Measurements from ENCODE around the gene PPID.
"Not testable (repeated sequence)": the region's sequence is repeated elsewhere in the genome, so short reads cannot be mapped to it uniquely, and the experiment has no call there.

PPID gene

GRCh38 chr4:158722917-158723793, at the start of gene PPID:
Gene PPID (minus strand): TSS chr4:158723396. CDS start chr4:158723288, 108 bp downstream.
- peak; percentile 55 for DNase-seq (ENCODE audit: low read depth)

DNA sequence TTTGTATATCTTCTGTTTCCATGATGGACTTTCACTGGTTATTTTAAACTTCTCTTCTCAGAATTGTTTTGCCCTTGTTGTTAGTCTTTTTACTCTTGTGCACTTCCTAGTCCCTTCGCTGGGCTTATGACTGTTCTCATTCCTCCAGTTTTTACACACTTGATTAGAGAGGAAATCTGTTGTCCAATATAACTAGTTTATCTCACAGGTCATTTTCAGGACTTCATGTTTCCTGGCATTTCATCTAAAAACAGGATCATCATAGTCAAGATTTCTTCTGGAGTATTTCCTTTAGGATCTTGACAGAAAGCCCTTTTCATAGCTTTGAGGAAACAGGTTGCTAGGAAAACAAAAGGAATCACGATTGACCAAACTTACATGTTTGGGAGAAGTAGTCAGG, 48.6 kb upstream of the PPID start:
- DNase-seq (ENCODE audit: low read depth), result no peak

- DNase-seq (ENCODE audit: low read depth), result no peak
Measured at GRCh38 chr4:158770671-158771070, 47.5 kb upstream of the PPID start.

DNA sequence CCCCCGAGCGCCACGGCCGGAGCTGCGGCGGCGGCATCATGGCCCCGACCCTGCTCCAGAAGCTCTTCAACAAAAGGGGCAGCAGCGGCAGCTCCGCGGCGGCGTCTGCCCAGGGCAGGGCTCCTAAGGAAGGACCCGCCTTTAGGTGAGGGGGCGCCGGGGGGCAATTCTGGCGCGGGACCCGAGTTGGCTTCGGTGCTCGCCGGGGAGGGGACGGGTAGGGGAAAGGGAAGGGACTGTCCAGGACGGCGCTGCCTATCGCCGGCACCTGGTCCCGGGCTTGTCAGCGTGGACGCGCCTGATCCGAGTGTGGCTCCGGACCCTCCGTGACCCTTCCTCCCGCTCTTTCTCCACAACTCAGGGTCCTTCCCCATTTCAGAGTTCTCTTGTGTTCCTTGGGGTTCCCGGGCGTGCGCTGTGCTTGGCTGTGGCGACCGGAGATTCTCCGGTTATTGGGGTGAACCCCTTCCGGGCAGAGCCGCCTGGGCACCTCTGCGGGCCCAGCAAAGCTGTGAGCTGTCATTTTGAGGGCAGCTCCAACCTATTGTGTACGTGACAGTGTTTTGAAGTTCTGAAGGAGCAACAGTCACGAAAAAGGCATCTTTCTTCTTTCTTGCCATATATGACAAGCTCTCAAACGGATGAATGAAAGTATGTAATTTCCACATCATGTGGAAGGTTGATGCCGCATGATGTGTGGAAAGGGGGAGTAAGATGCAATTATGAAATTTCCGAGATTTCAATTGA, 46.2 kb upstream of the PPID start:
- no peak for DNase-seq (ENCODE audit: low read depth)

- DNase-seq (ENCODE audit: low read depth), result peak; percentile 12
Measured at GRCh38 chr4:158768555-158769174, 45.5 kb upstream of the PPID start, which contains the start of gene FNIP2. Gene FNIP2 (plus strand): TSS chr4:158769026. CDS start chr4:158769213, 187 bp downstream.

DNA sequence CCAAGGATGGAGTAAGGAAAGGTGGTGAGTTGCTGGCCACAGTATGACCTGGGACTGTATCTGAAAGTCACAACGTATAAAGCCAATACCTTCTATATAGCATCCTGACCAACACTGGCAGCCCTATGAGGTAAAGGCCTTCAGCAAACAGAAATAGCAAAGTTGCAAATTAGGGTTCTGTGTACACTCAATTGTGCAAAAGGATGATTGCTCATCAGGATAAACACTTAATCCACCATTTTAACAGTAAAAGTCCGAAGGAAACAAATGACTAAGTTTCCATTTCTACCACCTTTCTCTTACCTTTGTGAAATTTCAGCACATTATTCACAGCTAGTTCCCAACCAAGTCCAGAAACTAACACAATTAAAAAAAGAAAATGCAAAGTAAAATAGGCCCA, 44.3 kb upstream of the PPID start:
- no peak for DNase-seq (ENCODE audit: low read depth)

DNA sequence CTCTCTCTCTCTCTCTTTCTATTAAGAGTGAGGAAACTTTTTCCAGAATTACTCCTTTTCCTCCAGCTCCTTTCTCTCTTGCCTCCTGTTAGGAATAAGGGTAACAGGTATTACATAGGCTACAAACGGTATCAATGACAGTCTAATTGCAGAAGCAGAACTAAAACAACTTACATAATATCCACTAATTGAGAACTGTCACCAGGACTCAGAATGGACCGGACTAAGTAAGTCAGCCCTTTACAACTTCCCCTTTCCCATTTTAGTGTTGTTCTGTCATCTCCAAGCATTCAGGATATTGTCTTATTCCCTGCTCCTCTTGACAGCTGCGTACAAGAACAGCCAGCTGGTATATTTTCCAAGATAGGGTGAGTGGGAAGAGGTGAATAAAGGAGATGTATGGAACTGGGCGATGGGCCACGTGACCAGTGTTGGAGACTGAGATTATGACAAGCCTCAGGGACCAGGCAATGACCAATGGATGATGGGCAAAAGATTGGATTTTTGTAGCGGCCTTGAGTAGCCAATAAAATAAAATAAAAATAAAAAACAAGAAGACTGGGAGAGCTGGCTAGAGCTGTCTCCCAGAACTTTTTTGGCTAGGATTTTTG, 43.3 kb upstream of the PPID start:
- DNase-seq (ENCODE audit: low read depth), result no peak

DNA sequence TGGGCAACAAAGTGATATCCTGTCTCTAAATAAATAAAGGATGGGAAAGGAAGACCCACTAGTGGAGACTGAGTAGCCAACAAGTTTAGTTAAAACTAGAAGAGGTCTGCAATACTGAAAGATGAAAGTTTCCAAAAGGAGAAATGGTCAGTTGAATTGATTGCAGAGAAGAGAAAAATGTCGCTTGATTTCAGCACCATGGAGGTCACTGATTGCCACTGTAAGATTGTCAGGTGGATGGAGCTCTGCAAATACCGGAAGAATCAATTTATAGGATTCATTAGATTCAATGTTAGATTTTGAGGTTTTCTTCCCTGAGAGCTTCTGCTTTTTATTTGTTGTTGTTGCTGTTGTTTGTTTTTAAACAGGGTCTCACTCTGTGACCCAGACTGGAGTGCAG, 40.3 kb upstream of the PPID start:
- DNase-seq (ENCODE audit: low read depth), result no peak

DNA sequence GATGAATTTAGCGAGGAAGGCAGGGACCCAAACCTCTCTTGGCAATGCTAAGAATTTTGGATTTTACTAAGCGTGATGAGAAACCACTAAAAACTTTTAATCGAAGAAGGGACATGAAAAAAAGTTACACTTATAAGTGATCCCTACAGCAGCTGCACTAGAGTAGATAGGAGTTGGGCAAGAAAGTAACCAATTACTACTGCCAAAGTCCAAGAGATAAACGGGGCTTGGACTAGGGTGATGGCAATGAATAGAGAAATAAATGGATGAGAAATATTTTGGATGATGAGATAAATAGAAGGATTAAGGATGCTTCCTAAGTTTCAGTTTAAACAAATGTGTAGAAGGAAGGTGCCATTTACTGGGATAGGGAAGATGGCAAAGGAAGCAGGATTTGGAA, 39.4 kb upstream of the PPID start:
- no peak for DNase-seq (ENCODE audit: low read depth)

DNA sequence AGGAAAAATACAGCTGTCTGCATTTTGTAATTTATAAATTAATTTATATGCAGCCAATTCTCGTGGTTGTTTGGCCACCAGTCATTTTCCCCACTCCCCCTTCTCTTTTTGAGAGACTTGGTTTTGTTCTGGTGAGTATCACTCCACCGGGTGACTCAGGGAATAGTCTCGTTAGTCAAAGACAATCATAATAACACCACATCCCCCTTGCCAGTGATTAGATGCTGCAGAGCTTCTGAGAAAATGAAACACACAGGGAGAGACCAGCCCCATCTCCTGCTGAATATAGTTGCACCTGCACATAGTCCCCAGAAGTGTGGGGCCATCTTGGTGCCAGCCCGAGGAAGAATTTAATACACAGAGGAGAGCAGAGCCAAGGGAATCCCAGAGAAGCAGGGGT, 37.7 kb upstream of the PPID start:
- DNase-seq (ENCODE audit: low read depth), result no peak

DNA sequence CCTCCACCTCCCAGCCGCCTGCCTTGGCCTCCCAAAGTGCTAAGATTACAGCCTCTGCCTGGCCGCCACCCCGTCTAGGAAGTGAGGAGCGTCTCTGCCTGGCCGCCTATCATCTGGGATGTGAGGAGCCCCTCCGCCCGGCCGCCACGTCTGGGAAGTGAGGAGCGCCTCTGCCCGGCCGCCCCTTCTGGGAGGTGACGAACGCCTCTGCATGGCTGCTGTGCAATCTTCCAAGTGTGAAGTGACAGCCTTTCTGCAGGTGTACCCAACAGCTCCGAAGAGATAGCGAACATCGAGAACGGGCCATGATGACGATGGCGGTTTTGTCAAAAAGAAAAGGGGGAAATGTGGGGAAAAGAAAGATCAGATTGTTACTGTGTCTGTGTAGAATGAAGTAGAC, 36.3 kb upstream of the PPID start:
- not testable (repeated sequence) for DNase-seq (ENCODE audit: low read depth)

DNA sequence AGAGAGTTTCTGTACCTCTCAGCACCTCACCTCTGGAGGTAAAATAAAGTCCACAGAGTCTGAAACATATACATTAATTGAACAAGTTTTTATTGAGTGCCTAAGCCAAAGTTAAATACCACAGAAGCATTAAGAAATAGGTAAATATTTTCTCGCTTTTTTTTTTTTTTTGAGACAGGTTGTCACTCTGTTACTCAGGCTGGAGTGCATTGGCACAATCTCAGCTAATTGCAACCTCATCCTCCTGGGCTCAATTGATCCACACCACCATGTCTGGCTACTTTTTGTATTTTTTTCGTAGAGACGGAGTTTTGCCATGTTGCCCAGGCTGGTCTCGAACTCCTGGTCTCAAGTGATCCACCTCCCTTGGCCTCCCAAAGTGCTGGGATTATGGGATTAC, 35.5 kb upstream of the PPID start:
- no peak for DNase-seq (ENCODE audit: low read depth)

DNA sequence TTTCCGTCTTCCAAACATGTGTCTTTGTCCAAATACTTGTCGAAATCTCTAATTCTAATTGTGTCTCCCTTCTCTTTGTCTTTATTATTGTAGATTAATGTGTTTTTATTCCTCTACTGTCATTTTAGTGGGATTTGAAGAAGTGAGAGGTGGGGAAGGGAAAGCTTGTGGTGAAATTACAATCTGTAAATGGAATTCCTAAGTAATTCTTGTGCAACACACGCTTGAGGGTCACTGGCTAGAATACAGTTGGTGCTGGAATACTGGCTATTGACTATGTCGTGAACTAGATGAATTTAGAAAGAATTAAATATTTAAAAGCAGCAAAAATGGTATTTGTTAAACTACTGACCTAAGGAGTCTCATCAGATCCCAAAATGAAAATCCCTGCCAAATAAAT, 34.9 kb upstream of the PPID start:
- no peak for DNase-seq (ENCODE audit: low read depth)

- DNase-seq (ENCODE audit: low read depth), result no peak
Measured at GRCh38 chr4:158756588-158756987, 33.4 kb upstream of the PPID start.

DNA sequence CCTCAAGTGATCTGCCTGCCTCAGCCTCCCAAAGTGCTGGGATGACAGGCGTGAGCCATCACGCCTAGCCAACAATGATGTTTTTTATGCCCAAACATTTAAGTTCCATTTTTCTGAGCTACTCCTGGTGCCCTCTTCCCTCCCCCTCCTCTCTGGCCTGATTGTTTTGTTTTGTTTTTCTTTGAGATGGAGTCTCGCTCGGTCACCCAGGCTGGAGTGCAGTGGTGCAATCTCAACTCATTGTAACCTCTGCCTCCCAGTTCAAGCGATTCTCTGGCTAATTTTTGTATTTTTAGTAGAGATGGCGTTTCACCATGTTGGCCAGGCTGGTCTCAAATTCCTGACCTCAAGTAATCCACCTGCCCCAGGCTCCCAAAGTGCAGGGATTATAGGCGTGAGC, 32.6 kb upstream of the PPID start:
- DNase-seq (ENCODE audit: low read depth), result not testable (repeated sequence)

- no peak for DNase-seq (ENCODE audit: low read depth)
Measured at GRCh38 chr4:158754385-158755180, 31.4 kb upstream of the PPID start.

DNA sequence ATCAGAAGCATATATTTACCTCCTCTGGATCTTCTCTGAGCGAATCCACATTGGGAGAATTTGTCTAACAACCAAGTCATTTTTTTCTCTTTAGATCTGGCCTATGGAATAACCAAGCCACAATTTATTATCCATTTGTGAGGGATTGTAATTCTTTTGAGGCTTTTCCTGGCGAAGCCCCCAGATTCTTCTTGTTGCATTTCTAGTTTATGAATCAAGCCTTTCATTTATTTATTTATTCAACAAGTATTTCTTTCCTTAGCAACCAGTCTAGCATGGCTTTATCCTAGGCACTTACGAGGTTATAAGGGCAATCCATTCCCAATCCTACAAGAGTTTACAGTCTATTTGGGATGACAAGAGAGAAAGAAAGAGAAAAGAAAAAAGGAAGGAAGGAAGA, 27.2 kb upstream of the PPID start:
- no peak for DNase-seq (ENCODE audit: low read depth)

DNA sequence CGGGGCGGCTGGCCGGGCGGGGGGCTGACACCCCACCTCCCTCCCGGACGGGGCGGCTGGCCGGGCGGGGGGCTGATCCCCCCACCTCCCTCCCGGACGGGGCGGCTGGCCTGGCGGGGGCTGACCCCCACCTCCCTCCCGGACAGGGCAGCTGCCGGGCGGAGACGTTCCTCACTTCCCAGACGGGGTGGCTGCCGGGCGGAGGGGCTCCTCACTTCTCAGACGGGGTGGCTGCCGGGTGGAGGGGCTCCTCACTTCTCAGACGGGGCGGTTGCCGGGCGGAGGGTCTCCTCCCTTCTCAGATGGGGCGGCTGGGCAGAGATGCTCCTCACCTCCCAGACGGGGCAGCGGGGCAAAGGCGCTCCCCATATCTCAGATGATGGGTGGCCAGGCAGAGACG, 23.3 kb upstream of the PPID start:
- not testable (repeated sequence) for DNase-seq (ENCODE audit: low read depth)

DNA sequence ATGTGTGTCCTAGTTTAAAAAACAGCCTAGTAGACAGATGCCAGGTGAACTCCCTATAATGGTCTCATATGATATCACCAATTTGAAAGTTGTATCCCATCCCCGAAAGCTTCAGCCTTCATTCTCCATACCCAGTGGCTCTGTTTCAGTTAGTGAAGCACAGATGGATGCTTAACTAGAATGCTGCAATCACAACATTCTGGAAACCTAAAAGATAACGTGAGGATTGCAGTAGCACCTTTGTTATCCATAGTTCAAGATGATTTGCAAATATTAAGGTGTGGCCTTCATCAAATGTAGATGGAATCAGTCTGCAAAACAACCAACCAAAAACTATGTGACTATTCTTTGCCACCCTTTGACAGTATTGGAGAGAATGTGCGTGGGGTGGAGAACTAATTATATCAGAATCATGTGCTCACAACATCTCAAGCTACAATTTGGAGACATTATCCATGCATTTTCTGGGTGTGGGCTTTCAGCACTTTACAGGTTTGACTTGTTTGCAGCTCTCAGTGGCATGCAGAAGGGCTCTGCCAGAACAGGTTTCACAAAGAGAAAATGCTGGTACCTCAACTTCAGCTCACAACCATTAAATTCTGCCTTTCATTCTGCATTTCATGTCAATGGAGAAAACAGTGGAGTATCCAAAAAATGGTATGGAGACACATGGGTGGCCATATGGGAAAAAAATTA, 18.3 kb upstream of the PPID start:
- DNase-seq (ENCODE audit: low read depth), result no peak

DNA sequence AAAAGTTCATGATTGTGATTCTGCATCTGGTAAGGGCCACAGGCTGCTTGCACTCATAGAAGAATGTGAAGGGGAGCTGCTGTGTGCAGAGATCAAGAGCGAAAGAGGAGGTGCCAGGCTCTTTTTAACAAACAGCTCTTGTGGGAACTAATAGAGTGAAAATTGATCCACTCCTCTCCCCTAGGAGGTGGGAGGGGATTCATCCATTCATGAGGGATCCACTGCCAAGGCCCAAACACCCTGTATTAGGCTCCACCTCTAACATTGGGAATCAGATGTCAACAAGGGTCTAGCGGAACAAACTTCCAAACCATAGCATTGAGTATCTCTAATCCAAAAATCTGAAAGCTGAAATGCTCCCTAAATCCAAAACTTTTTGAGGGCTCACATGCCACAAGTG, 16.4 kb upstream of the PPID start:
- no peak for DNase-seq (ENCODE audit: low read depth)

- no peak for DNase-seq (ENCODE audit: low read depth)
Measured at GRCh38 chr4:158738866-158739265, 15.7 kb upstream of the PPID start.
